GM19328 (cell line): ENCODE results near the gene EYA2.

ENCODE experiments used
- ATAC-seq: cut with Tn5 transposase; IDR thresholded peaks from one replicate; pipeline ENCODE4 v1.9.1; 2021; ENCODE audit warnings: mild to moderate bottlenecking, moderate library complexity; ENCODE audit not compliant: unreplicated experiment

The EYA2 gene

GRCh38 chr20:47061549-47061948, 166.9 kb downstream of the EYA2 start:
- ATAC-seq = no peak

GRCh38 chr20:47062226-47062890, 167.7 kb downstream of the EYA2 start:
- ATAC-seq = no peak

- ATAC-seq = no peak
Measured at GRCh38 chr20:47063407-47063806, 168.8 kb downstream of the EYA2 start.

DNA sequence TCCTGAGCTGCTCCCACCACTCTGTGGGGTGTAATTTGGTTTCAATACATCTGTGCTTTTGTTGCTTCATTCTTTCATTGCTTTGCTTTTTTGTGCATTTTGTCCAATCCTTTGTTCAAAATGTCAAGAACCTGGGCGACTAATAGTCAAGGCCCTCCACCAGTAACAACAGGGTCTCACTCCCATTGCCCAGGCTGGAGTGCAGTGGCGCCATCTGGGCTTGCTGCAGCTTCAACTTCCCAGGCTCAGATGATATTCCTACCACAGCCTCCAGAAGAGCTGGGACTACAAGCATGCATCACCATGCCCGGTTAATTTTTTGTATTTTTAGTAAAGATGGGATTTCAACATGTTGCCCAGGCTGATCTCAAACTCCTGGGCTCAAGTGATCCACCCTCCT, 169.2 kb downstream of the EYA2 start:
- ATAC-seq = no peak

- ATAC-seq = no peak
Measured at GRCh38 chr20:47066484-47067270, 172.0 kb downstream of the EYA2 start.

- no peak for ATAC-seq
Measured at GRCh38 chr20:47067776-47068175, 173.1 kb downstream of the EYA2 start.

DNA sequence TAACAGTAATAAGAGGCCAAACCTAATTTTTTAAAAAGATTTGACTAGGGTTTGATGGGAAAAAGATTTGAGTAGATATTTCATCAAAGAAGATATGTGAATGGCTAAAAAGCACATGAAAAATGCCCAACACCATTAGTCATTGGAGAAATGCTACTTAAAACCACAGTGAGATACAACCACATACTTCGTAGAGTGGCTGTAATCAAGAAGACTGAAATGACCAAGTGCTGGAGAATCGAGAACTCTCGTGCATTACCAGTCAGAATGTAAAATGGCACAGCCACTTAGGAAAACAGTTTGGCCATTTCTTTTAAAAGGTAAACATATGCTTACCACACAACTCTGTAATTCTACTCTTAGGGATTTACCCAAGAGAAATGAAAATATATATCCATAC, 175.5 kb downstream of the EYA2 start:
- no peak for ATAC-seq

DNA sequence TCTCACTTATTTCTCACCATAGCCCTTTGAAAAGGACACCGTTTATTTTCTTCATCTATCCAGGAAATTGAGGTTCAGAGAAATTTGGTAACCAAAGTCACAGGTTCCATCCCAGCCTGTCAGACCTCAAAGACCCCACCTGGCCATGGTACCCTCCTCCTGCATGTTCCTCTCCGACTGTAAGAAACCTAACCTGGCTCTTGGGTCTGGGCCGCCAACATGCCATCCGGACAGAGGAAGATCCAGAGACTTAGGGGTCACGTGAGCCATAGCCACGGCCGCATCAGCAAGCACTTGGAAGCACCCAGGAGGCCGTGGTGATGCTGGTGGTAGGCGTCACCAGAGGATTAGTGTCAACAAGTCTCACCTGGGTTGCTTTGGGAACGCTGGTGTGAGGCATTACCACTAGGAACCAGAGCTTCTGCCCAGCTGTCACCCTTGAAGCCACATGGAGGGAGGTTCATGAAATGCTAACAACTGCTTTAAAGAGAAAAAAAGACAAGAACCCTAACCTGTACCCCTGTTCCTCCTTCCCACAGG, 177.1 kb downstream of the EYA2 start:
- ATAC-seq = no peak

DNA sequence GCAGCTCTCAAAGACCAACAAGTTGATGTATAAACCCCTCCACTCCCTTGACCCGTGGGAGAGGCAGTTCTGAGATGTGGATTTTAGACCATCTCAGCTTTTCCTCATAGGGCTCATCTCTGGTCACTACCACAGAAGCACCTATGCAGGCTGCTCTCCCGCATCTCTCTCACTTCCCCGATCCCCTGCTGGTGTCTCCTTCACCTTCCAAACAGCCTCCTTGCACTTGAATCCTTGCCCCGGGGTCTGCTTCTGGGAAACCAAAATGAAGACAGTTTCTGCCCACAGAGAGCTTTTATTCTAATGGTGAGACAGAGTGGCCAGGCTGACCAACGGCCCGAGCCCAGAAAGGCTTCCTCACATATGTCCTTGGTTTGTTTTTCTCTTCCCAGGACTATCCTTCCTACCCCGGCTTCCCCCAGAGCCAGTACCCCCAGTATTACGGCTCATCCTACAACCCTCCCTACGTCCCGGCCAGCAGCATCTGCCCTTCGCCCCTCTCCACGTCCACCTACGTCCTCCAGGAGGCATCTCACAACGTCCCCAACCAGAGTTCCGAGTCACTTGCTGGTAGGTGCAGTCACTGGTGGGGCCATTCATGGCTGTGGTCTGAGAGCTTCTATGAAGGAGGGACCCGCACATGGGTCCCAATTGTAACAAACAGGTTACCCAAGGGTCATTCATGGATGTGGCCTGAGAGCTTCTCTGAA, 179.3 kb downstream of the EYA2 start:
- no peak for ATAC-seq

GRCh38 chr20:47075263-47075662, 180.6 kb downstream of the EYA2 start:
- no peak for ATAC-seq

DNA sequence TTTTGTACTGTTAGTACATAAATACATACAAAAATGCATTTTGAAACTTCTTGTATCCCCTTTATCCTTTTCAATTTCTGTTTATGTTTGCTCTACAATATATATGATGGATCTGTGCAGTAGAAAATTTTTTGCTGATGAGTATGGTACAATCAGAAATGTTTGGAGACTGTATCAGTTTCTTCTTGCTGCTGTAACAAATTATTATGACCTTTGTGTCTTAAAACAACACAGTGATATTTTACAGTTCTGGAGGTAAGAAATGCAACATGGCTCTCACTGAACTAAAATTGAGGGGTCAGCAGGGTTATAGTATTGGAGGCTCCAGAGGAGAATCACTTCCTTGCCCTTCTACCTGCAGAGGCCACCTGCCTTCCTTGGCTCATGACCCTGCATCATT, 184.4 kb downstream of the EYA2 start:
- no peak for ATAC-seq

- no peak for ATAC-seq
Measured at GRCh38 chr20:47080365-47080764, 185.7 kb downstream of the EYA2 start.

- ATAC-seq = no peak
Measured at GRCh38 chr20:47086316-47086715, 191.7 kb downstream of the EYA2 start.

GRCh38 chr20:47088335-47088734, 193.7 kb downstream of the EYA2 start:
- ATAC-seq = no peak

DNA sequence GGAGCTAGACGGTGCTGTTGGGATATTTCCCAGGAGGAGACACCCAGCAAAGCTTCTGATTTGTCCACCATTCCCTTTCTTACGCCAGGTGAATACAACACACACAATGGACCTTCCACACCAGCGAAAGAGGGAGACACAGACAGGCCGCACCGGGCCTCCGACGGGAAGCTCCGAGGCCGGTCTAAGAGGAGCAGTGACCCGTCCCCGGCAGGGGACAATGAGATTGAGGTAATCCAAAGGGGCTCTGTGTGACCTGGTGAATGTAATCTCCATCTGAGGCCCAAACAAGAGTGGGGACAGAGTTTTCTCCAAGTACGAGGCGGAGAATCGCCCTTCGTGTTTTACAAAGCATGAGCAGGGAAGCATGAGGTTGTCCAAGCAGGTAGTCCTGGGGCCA, 194.5 kb downstream of the EYA2 start:
- no peak for ATAC-seq

DNA sequence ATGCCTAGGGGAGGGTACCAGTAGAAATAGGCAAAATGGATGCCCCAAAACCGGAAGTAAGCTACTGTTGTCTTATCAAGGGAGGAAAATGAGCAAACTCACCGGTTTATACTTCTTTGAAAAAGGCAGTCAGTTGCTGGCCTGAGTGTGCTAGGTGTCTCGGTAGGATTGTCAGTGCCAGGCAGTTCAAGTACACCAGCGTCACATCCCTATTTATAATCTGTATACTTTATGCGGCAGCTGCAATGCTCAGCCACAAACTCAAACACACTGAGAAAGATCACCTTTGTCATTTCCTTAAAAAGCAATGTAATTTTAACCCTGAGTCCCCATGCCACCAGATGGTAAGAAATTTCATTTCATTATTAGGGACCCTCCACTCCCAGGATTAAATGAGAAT, 196.2 kb downstream of the EYA2 start:
- no peak for ATAC-seq

GRCh38 chr20:47093320-47093966, 198.8 kb downstream of the EYA2 start:
- ATAC-seq = no peak

- ATAC-seq = no peak
Measured at GRCh38 chr20:47095690-47096089, 201.0 kb downstream of the EYA2 start.

DNA sequence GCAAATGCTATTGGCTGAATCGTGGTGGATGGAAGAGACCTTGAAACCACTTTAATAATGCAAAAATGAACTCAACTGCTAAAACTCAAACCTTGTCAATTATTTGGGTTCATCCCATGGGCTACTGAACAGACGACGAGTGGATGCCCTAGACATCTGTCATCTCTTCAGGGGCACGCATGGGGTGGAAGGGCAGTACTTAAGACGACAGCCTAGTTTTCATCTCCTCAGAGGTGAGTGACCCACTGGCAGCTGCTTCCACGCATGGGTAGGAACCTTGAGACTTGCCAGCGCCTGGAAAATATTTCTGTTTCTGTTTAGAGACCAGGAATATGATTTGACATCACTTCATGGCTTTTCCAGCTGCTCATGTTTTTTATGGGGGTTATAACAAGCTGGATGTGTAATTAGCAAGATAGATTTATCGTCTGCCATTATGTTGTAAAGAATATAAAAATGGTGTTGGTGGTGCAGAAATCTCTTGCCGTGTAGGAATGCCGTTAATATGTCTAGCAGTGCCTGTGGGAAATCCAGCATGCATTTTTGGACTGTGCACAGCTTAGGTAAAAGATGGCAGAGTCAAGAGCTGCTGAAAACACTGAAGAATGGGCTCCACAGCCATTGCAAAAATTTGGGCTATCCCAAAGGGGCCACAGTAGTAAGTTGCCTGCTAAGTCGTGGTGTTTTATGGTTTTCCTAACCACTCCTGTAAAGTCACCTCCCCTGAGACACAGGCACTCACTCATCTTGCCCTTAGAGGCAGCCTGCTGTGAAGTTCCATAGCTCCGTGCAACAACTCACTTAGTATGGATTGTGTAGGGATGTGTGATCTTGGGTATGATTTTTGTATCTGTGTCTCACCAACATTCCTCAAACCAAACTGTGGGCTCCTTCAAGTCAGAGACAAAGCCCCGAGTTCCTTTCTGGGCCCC, 203.3 kb downstream of the EYA2 start:
- no peak for ATAC-seq

- ATAC-seq = no peak
Measured at GRCh38 chr20:47099093-47099492, 204.4 kb downstream of the EYA2 start.
